GM18517 (cell line): ENCODE results near the gene CDC27.
"Not testable (repeated sequence)": the region's sequence is repeated elsewhere in the genome, so short reads cannot be mapped to it uniquely, and the experiment has no call there.

Experiments used
- ATAC-seq: cut with Tn5 transposase; IDR thresholded peaks from one replicate; pipeline ENCODE4 v1.9.1; 2021; ENCODE audit warnings: mild to moderate bottlenecking, moderate library complexity; ENCODE audit not compliant: unreplicated experiment

Gene CDC27

GRCh38 chr17:47197821-47198220 lies 8.7 kb upstream of the CDC27 start:
- no peak for ATAC-seq

GRCh38 chr17:47193931-47194511 lies 4.9 kb upstream of the CDC27 start:
- ATAC-seq, result no peak

GRCh38 chr17:47192554-47192953 lies 3.5 kb upstream of the CDC27 start:
- no peak for ATAC-seq

- no peak for ATAC-seq
These were observed 1.7 kb upstream of the CDC27 start for GRCh38 chr17:47190770-47191169.

GRCh38 chr17:47190243-47190642 lies 1.1 kb upstream of the CDC27 start:
- ATAC-seq, result no peak

- no peak for ATAC-seq
These were observed 690 bp upstream of the CDC27 start for GRCh38 chr17:47189732-47190237.

- no peak for ATAC-seq
These were observed 722 bp downstream of the CDC27 start for GRCh38 chr17:47188271-47188875.

- ATAC-seq, result no peak
These were observed 4.4 kb downstream of the CDC27 start for GRCh38 chr17:47184681-47185080.

- ATAC-seq, result not testable (repeated sequence)
These were observed 8.1 kb downstream of the CDC27 start for GRCh38 chr17:47180988-47181387.

- no peak for ATAC-seq
These were observed 8.8 kb downstream of the CDC27 start for GRCh38 chr17:47180337-47180736.

- no peak for ATAC-seq
These were observed 10.0 kb downstream of the CDC27 start for GRCh38 chr17:47179141-47179540.

- no peak for ATAC-seq
These were observed 11.8 kb downstream of the CDC27 start for GRCh38 chr17:47177261-47177660.

GRCh38 chr17:47176389-47176826 lies 12.7 kb downstream of the CDC27 start:
- no peak for ATAC-seq

GRCh38 chr17:47174823-47175222 lies 14.3 kb downstream of the CDC27 start:
- not testable (repeated sequence) for ATAC-seq

- ATAC-seq, result no peak
These were observed 16.2 kb downstream of the CDC27 start for GRCh38 chr17:47172696-47173565.

- ATAC-seq, result no peak
These were observed 18.4 kb downstream of the CDC27 start for GRCh38 chr17:47170710-47171109.

GRCh38 chr17:47168896-47169295 lies 20.2 kb downstream of the CDC27 start:
- ATAC-seq, result not testable (repeated sequence)

GRCh38 chr17:47166854-47167253 lies 22.2 kb downstream of the CDC27 start:
- not testable (repeated sequence) for ATAC-seq

- ATAC-seq, result no peak
These were observed 24.0 kb downstream of the CDC27 start for GRCh38 chr17:47165137-47165536.

- no peak for ATAC-seq
These were observed 24.8 kb downstream of the CDC27 start for GRCh38 chr17:47164263-47164662.

GRCh38 chr17:47162013-47162622 lies 27.0 kb downstream of the CDC27 start:
- ATAC-seq, result no peak
